Left ventricle myocardium inferior (tissue), 1 donor: ENCODE data around the gene MKKS. TPM values are rescaled to one million over a fixed set of nuclear protein-coding genes. Genes with fewer than 3 reads are reported as not detected.

ENCODE experiments used
- DNase-seq: peaks from one replicate; pipeline ENCODE4 v3.0.0-alpha.2; 2020
- H3K27ac ChIP-seq: fragments of 200-600 bp; replicated peaks from 2 replicates; pipeline ENCODE4 v1.8.0; 2021
- H3K27me3 ChIP-seq: fragments of 200-600 bp; 2 replicates; pipeline ENCODE4 v1.8.0; 2021; ENCODE audit warnings: low read depth
- H3K36me3 ChIP-seq: fragments of 200-600 bp; 2 replicates; pipeline ENCODE4 v1.8.0; 2021
- H3K4me1 ChIP-seq: fragments of 200-600 bp; 2 replicates; pipeline ENCODE4 v1.8.0; 2021
- H3K4me3 ChIP-seq: fragments of 200-600 bp; 2 replicates; pipeline ENCODE4 v1.8.0; 2021; ENCODE audit warnings: mild to moderate bottlenecking, moderate library complexity
- H3K9me3 ChIP-seq: fragments of 200-600 bp; replicated peaks from 2 replicates; pipeline ENCODE4 v1.8.0; 2021
- intact Hi-C: fragments of 100-400 bp; cut with micrococcal nuclease; formaldehyde crosslinking; loops from one replicate; pipeline ENCODE4 v1.11.0; 2022
- total RNA-seq: library from RNA; stranded (reverse); fragmentation: NEBNext Ultra II Directional; extraction: Animal tissue kit (Norgen Biotek cat#: 25700); gene quantifications from one replicate; pipeline ENCODE4 v1.2.1, GENCODE V29; 2021
- TF ChIP-seq, protein P1 (sequence below): fragments of 200-600 bp; IDR thresholded peaks from 2 replicates; pipeline ENCODE4 v1.8.0; 2021; ENCODE audit warnings: antibody characterized with exemption, mild to moderate bottlenecking, borderline replicate concordance
- donor health status: DM: no; HTN: yes; CAD: no; lungs with severe emphysema.

The MKKS gene
- total RNA-seq, 1 donor from 2014 or later, result 28.3 TPM

DNA sequence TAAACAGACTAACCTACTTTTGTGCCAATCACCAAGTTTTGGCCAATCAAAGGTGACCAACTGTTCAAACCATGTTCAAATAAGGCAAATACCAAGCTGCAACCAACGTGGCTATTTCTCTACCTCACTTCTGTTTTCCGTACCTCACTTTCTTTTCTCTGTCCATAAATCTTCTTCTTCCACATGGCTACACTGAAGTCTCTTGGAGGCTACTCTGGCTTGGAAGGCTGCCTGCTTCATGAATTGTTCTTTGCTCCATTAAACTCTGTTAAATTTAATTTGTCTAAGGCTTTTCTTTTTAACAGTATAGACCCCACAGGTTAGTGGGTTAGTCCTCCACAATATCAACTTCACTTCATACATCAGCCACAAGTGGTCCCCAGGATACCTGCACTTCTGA is 58.8 kb downstream of the MKKS start:
- no peak for DNase-seq
- peaks cover under 1% of the 10 kb centered on the region for H3K4me1 ChIP-seq
- intact Hi-C loops, result no loop called here
- TF ChIP-seq, protein P1, sequence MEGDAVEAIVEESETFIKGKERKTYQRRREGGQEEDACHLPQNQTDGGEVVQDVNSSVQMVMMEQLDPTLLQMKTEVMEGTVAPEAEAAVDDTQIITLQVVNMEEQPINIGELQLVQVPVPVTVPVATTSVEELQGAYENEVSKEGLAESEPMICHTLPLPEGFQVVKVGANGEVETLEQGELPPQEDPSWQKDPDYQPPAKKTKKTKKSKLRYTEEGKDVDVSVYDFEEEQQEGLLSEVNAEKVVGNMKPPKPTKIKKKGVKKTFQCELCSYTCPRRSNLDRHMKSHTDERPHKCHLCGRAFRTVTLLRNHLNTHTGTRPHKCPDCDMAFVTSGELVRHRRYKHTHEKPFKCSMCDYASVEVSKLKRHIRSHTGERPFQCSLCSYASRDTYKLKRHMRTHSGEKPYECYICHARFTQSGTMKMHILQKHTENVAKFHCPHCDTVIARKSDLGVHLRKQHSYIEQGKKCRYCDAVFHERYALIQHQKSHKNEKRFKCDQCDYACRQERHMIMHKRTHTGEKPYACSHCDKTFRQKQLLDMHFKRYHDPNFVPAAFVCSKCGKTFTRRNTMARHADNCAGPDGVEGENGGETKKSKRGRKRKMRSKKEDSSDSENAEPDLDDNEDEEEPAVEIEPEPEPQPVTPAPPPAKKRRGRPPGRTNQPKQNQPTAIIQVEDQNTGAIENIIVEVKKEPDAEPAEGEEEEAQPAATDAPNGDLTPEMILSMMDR, result no peak
- no peak overlapping the region for H3K27ac ChIP-seq
- H3K4me3 ChIP-seq, result no peak overlapping the region
- H3K36me3 ChIP-seq, result no peaks in the 10 kb centered on the region
- peaks cover 14% of the 10 kb centered on the region for H3K9me3 ChIP-seq
- peaks cover 44% of the 10 kb centered on the region for H3K27me3 ChIP-seq

DNA sequence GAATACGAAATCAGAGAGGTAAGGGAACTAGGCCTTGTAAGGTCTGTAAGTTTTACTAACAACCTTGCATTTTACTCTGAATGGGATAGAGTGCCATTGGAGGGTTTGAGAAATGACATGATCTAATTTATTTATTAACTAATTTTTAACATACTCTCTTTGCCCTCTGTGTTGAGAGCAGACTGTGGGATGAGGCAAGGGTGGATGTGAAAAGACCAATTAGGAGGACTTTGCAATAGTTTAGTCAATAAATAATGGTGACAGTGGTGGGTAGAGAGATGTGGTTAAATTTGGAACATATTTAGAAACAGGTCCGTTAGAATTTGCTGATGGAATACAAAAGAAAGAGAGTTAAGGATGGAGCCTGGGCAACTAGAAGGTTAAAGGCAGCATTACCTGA is 60.0 kb downstream of the MKKS start:
- TF ChIP-seq, protein P1, result no peak
- peaks cover 50% of the 10 kb centered on the region for H3K27me3 ChIP-seq
- intact Hi-C loops, result no loop called here

DNA sequence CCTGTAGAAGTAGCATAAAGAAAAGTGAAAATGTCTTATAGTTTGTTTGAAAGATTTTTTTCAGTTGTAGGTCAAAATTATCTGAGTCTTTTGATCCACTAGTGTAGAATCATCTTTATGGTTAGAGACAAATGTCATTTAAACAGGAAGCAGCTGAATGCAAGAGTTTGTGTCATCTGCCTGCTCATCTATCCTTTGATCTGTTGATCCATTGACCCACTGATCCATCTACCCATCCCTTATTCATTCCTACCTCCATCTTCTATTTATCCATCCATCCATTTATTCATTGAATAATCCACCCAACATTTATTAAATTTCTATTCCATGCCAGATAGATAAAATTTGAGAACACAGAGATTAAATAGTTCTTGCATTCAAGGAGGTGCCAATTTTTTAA is 62.6 kb downstream of the MKKS start:
- intact Hi-C loops, result no loop called here
- no peaks in the 10 kb centered on the region for H3K36me3 ChIP-seq
- peaks cover 14% of the 10 kb centered on the region for H3K9me3 ChIP-seq
- peaks cover 34% of the 10 kb centered on the region for H3K27me3 ChIP-seq
- no peak overlapping the region for H3K4me3 ChIP-seq
- no peak for DNase-seq
- no peak overlapping the region for H3K27ac ChIP-seq
- TF ChIP-seq, protein P1, result no peak
- peaks cover 10% of the 10 kb centered on the region for H3K4me1 ChIP-seq

More for the DNA sequence above, 60.0 kb downstream of the MKKS start:
- Histone ChIP-seq H3K36me3 (no peaks in the 10 kb centered on the region), H3K9me3 (peaks cover 14% of the 10 kb centered on the region), H3K27ac (no peak overlapping the region), H3K4me1 (peaks cover 10% of the 10 kb centered on the region), H3K4me3 (no peak overlapping the region)
- DNase-seq, result no peak

DNA sequence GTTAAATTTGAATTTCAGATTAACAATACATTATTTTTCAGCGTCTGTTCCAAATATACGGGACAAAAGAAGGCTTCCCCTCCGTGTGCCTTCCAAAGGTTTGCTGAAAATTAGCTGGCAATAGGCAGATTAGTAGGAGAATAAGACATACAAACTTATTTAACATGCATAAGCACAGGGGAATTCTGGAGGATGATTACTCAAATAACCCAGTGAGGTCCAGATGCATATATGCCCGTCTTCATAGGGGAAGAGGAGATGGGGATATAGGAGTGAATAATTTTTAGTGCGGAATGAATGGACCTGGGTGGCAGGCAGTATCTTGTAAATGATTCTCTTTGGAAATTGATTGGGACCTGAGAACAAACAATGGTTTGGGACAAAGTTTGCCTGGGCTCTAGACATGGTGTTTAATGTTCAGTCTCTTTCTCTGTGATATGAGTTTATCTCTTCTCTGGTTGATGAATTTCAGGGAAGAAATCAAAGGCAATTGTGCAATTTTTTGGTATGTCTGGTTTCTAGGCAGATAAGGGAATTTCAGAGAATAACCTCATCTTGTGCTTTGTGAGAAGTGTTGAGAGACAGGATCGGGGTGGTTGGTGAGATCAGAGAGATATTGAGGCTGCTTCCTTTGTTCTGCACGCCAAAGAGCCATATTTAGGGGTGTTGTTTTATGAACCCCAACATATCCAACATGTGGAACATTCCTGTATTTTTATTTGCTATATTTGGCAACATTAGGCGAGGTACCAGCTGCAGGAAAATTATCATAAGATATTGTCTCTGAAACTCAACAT is 63.7 kb downstream of the MKKS start:
- Histone ChIP-seq H3K4me1 (peaks cover 10% of the 10 kb centered on the region), H3K4me3 (no peak overlapping the region), H3K27me3 (peaks cover 37% of the 10 kb centered on the region), H3K36me3 (no peaks in the 10 kb centered on the region), H3K9me3 (peaks cover 7% of the 10 kb centered on the region), H3K27ac (peak overlapping the region; percentile 38)
- intact Hi-C loops, result no loop called here
- DNase-seq, result no peak
- TF ChIP-seq, protein P1, result no peak

DNA sequence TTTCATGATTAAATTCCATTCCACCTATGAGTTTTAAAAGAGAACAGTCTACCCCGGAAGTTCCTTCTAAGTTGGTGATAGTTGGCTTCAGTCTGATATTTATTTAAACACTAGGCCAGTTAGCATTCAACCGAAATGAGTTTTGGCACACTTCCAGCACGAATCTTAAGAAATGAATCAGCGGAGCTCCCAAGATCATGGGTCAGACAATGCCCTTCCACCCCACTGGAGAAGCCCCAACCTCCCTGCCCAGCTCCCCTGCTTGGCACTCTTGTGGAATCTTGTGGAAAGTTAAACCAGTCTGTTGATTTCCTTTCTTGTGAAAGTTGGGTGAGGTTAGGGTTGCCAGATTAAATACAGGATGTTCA is 64.3 kb downstream of the MKKS start:
- H3K27ac ChIP-seq, result peak overlapping the region; percentile 38
- intact Hi-C loops, result no loop called here
- peaks cover 7% of the 10 kb centered on the region for H3K9me3 ChIP-seq
- no peak overlapping the region for H3K4me3 ChIP-seq
- H3K4me1 ChIP-seq, result peaks cover 10% of the 10 kb centered on the region
- no peak for DNase-seq
- peaks cover 41% of the 10 kb centered on the region for H3K27me3 ChIP-seq
- TF ChIP-seq, protein P1, result no peak
- H3K36me3 ChIP-seq, result no peaks in the 10 kb centered on the region
